ENCODE data around the gene DLEC1. TPM values are rescaled to one million over a fixed set of nuclear protein-coding genes. Genes with fewer than 3 reads are reported as not detected.

Gene DLEC1
- total RNA-seq, 1 donor from 2014 or later, result not detected

GRCh38 chr3:38171622-38172021 lies 132.6 kb downstream of the DLEC1 start:
- TF ChIP-seq CTCF (conservative IDR thresholded peaks at IDR 0.05; ENCODE audit: low read depth, low read length), result no peak
- no peak overlapping the region for H3K4me3 ChIP-seq (ENCODE audit: low read depth, low read length)
- DNase-seq (ENCODE audit: low read depth), result no peak

Other genes with a start within 250 kb of the DLEC1 start
- gene CTDSPL, start 177.3 kb upstream of the DLEC1 start, total RNA-seq, result 25.5 and 26.7 TPM in 2 replicates
- 5.3 and 6.1 TPM in 2 replicates for gene VILL, start 48.4 kb upstream of the DLEC1 start, total RNA-seq
- 9.7 and 11.2 TPM in 2 replicates for gene PLCD1, start 9.6 kb upstream of the DLEC1 start, total RNA-seq
- gene ACAA1, start 97.9 kb downstream of the DLEC1 start, total RNA-seq, result 37.8 and 56.9 TPM in 2 replicates
- gene MYD88, start 99.5 kb downstream of the DLEC1 start, total RNA-seq, result 47.3 and 51.1 TPM in 2 replicates
- 34.8 and 39.2 TPM in 2 replicates for gene OXSR1, start 126.3 kb downstream of the DLEC1 start, total RNA-seq
- gene SLC22A13, start 226.6 kb downstream of the DLEC1 start, total RNA-seq, result not detected in 2 replicates
- gene SLC22A14, start 243.1 kb downstream of the DLEC1 start, total RNA-seq, result not detected in 2 replicates